Measurements from ENCODE around the gene PTPRS. TPM values are rescaled to one million over a fixed set of nuclear protein-coding genes. Genes with fewer than 3 reads are reported as not detected.
"Not testable (repeated sequence)": the region's sequence is repeated elsewhere in the genome, so short reads cannot be mapped to it uniquely, and the experiment has no call there.

PTPRS gene
- total RNA-seq, 4 donors from 2014 or later = 182 to 387 (median 289) TPM

- H3K4me3 ChIP-seq (replicated peaks in 1 of 3) = no peak overlapping the region
- H3K27me3 ChIP-seq = peaks cover 4% of the 10 kb centered on the region
- no peaks in the 10 kb centered on the region for H3K9me3 ChIP-seq
- H3K27ac ChIP-seq = no peak overlapping the region
- TF ChIP-seq POLR2A (IDR thresholded peaks at IDR 0.05) (no peak), CTCF (IDR thresholded peaks at IDR 0.05) (no peak)
- DNase-seq = no peak
- 86 to 88% methylated on average over 5 to 10 of the region's 10 CpGs for WGBS, 2 donors
- no peaks in the 10 kb centered on the region for H3K36me3 ChIP-seq
- no peaks in the 10 kb centered on the region for H3K4me1 ChIP-seq
- intact Hi-C loops (cut with DNase I) = no loop called here
Observed at GRCh38 chr19:5330307-5330720, 10.3 kb downstream of the PTPRS start.

GRCh38 chr19:5329141-5329540 is 11.5 kb downstream of the PTPRS start:
- Histone ChIP-seq H3K4me3 (replicated peaks in 1 of 3) (no peak overlapping the region), H3K27ac (no peak overlapping the region), H3K36me3 (no peaks in the 10 kb centered on the region), H3K4me1 (no peaks in the 10 kb centered on the region), H3K9me3 (no peaks in the 10 kb centered on the region), H3K27me3 (peaks cover 4% of the 10 kb centered on the region)
- WGBS, 2 donors = 90% methylated on average over 11 of the region's 11 CpGs
- intact Hi-C loops (cut with DNase I) = no loop called here
- no peak for DNase-seq
- TF ChIP-seq POLR2A (IDR thresholded peaks at IDR 0.05) (no peak), CTCF (IDR thresholded peaks at IDR 0.05) (no peak)

- H3K27me3 ChIP-seq; H3K4me1 ChIP-seq; H3K4me3 ChIP-seq (replicated peaks in 1 of 3); DNase-seq; H3K27ac ChIP-seq; H3K36me3 ChIP-seq; H3K9me3 ChIP-seq; intact Hi-C loops (cut with DNase I): not testable (repeated sequence)
- 85 to 94% methylated on average over 6 to 8 of the region's 8 CpGs for WGBS, 2 donors
Observed at GRCh38 chr19:5328407-5328806, 12.2 kb downstream of the PTPRS start.

GRCh38 chr19:5326986-5327623 is 13.5 kb downstream of the PTPRS start:
- no peak for DNase-seq
- H3K4me1 ChIP-seq = no peaks in the 10 kb centered on the region
- TF ChIP-seq CTCF (IDR thresholded peaks at IDR 0.05) (no peak), POLR2A (IDR thresholded peaks at IDR 0.05) (no peak)
- WGBS, 2 donors = 79 to 87% methylated on average over 10 to 18 of the region's 18 CpGs
- no peaks in the 10 kb centered on the region for H3K36me3 ChIP-seq
- intact Hi-C loops (cut with DNase I) = no loop called here
- no peaks in the 10 kb centered on the region for H3K9me3 ChIP-seq
- H3K27ac ChIP-seq = no peak overlapping the region
- H3K4me3 ChIP-seq (replicated peaks in 1 of 3) = no peak overlapping the region
- H3K27me3 ChIP-seq = no peaks in the 10 kb centered on the region

- no peak for DNase-seq
- intact Hi-C loops (cut with DNase I) = no loop called here
- no peak overlapping the region for H3K4me3 ChIP-seq (replicated peaks in 1 of 3)
- no peaks in the 10 kb centered on the region for H3K9me3 ChIP-seq
- no peak overlapping the region for H3K27ac ChIP-seq
- H3K4me1 ChIP-seq = no peaks in the 10 kb centered on the region
- no peaks in the 10 kb centered on the region for H3K36me3 ChIP-seq
- TF ChIP-seq CTCF (IDR thresholded peaks at IDR 0.05) (no peak), POLR2A (IDR thresholded peaks at IDR 0.05) (no peak)
- no peaks in the 10 kb centered on the region for H3K27me3 ChIP-seq
- WGBS, 2 donors = 52 to 55% methylated on average over 9 of the region's 9 CpGs
Observed at GRCh38 chr19:5326545-5326944, 14.1 kb downstream of the PTPRS start.

All from thyroid gland (tissue), 4 donors.